ENCODE results near the gene C1QTNF8. TPM values are rescaled to one million over a fixed set of nuclear protein-coding genes. Genes with fewer than 3 reads are reported as not detected.

The C1QTNF8 gene
- total RNA-seq, 1 donor from 2014 or later: not detected

- H3K4me1 Mint-ChIP-seq (ENCODE audit: unreplicated experiment): peaks cover 5% of the 10 kb centered on the region
- DNase-seq (ENCODE audit: extremely low spot score, unreplicated experiment): no peak
- no peaks in the 10 kb centered on the region for H3K27me3 Mint-ChIP-seq
- no peaks in the 10 kb centered on the region for H3K9me3 Mint-ChIP-seq
- no peak overlapping the region for H3K4me3 Mint-ChIP-seq
- no peak overlapping the region for H3K27ac Mint-ChIP-seq
- TF ChIP-seq, protein P1, sequence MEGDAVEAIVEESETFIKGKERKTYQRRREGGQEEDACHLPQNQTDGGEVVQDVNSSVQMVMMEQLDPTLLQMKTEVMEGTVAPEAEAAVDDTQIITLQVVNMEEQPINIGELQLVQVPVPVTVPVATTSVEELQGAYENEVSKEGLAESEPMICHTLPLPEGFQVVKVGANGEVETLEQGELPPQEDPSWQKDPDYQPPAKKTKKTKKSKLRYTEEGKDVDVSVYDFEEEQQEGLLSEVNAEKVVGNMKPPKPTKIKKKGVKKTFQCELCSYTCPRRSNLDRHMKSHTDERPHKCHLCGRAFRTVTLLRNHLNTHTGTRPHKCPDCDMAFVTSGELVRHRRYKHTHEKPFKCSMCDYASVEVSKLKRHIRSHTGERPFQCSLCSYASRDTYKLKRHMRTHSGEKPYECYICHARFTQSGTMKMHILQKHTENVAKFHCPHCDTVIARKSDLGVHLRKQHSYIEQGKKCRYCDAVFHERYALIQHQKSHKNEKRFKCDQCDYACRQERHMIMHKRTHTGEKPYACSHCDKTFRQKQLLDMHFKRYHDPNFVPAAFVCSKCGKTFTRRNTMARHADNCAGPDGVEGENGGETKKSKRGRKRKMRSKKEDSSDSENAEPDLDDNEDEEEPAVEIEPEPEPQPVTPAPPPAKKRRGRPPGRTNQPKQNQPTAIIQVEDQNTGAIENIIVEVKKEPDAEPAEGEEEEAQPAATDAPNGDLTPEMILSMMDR (conservative IDR thresholded peaks at IDR 0.05): no peak
- H3K36me3 Mint-ChIP-seq: no peaks in the 10 kb centered on the region
Observed at GRCh38 chr16:1122398-1122765, 26.3 kb upstream of the C1QTNF8 start.

DNA sequence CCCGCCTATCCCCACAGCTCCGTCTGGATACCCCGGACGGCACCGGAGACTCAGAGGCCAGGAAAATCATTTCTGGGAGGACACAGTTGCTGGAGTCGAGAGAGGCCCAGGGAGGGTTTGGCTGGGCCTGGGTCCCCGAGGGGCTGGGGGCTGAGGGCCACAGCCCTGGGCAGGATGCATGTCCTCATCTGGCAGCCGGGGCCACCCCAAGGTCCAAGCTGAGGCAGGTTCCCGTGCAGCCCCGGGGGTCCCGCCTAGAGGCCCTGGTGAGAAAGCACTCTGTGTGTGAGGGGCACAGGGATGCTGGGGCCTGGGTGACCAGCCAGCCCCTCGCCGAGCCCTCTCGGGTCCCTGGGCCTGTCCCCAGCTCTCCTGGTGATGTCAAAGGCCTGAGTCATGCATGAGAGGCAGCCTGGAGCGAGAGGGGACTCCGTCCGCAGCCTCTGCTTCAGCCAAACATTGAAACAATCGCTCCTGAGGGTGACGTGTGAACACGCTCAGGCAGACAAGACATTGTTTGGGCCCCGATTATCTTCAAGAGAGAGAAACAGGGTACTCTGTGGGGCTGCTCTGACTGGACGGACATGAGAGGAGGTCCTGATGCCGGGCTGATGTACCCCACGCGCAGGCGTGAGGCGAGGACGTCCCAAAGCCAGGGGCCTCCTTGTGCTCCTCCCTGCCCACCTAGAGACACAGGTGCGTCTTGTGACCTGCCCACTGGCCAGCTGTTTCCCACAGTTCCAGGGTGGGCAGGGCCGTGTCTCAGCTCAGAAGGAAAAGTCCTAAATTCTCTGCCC, 25.8 kb upstream of the C1QTNF8 start:
- Mint-ChIP-seq H3K4me3 (no peak overlapping the region), H3K4me1 (ENCODE audit: unreplicated experiment) (peaks cover 5% of the 10 kb centered on the region), H3K9me3 (no peaks in the 10 kb centered on the region), H3K27me3 (no peaks in the 10 kb centered on the region), H3K36me3 (no peaks in the 10 kb centered on the region), H3K27ac (no peak overlapping the region)
- TF ChIP-seq, protein P1 (conservative IDR thresholded peaks at IDR 0.05): no peak
- DNase-seq (ENCODE audit: extremely low spot score, unreplicated experiment): no peak

- H3K36me3 Mint-ChIP-seq: no peaks in the 10 kb centered on the region
- no peak overlapping the region for H3K4me3 Mint-ChIP-seq
- H3K4me1 Mint-ChIP-seq (ENCODE audit: unreplicated experiment): peaks cover 5% of the 10 kb centered on the region
- DNase-seq (ENCODE audit: extremely low spot score, unreplicated experiment): no peak
- H3K27me3 Mint-ChIP-seq: no peaks in the 10 kb centered on the region
- no peaks in the 10 kb centered on the region for H3K9me3 Mint-ChIP-seq
- TF ChIP-seq, protein P1 (conservative IDR thresholded peaks at IDR 0.05): no peak
- H3K27ac Mint-ChIP-seq: no peak overlapping the region
Observed at GRCh38 chr16:1121009-1121408, 25.0 kb upstream of the C1QTNF8 start.

DNA sequence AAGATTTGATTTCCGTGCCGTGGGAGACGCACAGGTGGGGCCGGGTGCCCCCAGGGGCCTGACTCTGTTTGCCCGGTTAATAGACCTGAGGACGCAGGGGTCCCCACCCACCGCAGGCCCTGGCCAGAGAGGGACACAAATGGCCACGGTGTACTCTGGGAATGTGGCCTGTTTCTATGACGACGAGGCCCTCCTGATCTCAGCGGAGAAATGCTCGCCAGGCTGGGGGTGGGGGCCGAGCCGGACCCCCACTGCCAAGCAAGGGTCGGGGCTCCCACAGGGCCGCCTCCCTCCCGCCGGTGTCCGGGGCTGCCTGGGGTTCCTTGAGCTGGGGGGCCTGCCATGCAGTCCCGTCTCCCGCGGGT, 24.5 kb upstream of the C1QTNF8 start:
- no peak overlapping the region for H3K4me3 Mint-ChIP-seq
- no peak overlapping the region for H3K27ac Mint-ChIP-seq
- no peak for DNase-seq (ENCODE audit: extremely low spot score, unreplicated experiment)
- no peaks in the 10 kb centered on the region for H3K27me3 Mint-ChIP-seq
- peaks cover 5% of the 10 kb centered on the region for H3K4me1 Mint-ChIP-seq (ENCODE audit: unreplicated experiment)
- H3K36me3 Mint-ChIP-seq: no peaks in the 10 kb centered on the region
- no peaks in the 10 kb centered on the region for H3K9me3 Mint-ChIP-seq
- TF ChIP-seq, protein P1 (conservative IDR thresholded peaks at IDR 0.05): no peak

- Mint-ChIP-seq H3K27me3 (no peaks in the 10 kb centered on the region), H3K27ac (no peak overlapping the region), H3K36me3 (no peaks in the 10 kb centered on the region), H3K4me3 (no peak overlapping the region), H3K4me1 (ENCODE audit: unreplicated experiment) (peaks cover 5% of the 10 kb centered on the region), H3K9me3 (no peaks in the 10 kb centered on the region)
- TF ChIP-seq, protein P1 (conservative IDR thresholded peaks at IDR 0.05): no peak
- DNase-seq (ENCODE audit: extremely low spot score, unreplicated experiment): no peak
Observed at GRCh38 chr16:1119766-1120576, 23.9 kb upstream of the C1QTNF8 start.
